Trophoblast cell (in vitro differentiated cells and primary cell): ENCODE measurements around the gene GJA5.

ENCODE experiments used
- DNase-seq, 2 donors: peaks; one replicate each; pipeline ENCODE4 v3.0.0-alpha.2; 2016
- H2AFZ ChIP-seq: 2 replicates; pipeline ENCODE4 v1.6.1; 2013; ENCODE audit warnings: low read length, moderate library complexity, mild to moderate bottlenecking; ENCODE audit not compliant: insufficient read depth, poor library complexity
- H2AK5ac ChIP-seq: 2 replicates; pipeline ENCODE4 v1.6.1; 2013; ENCODE audit warnings: mild to moderate bottlenecking, low read length
- H2BK120ac ChIP-seq: 2 replicates; pipeline ENCODE4 v1.6.1; 2013; ENCODE audit warnings: low read length, mild to moderate bottlenecking, moderate library complexity; ENCODE audit not compliant: insufficient read depth, poor library complexity
- H2BK12ac ChIP-seq: 2 replicates; pipeline ENCODE4 v1.6.1; 2013; ENCODE audit warnings: mild to moderate bottlenecking, low read length, moderate library complexity
- H2BK5ac ChIP-seq: 2 replicates; pipeline ENCODE4 v1.6.1; 2013; ENCODE audit warnings: low read length, low read depth, moderate library complexity, mild to moderate bottlenecking; ENCODE audit not compliant: poor library complexity
- H3K14ac ChIP-seq: 2 replicates; pipeline ENCODE4 v1.6.1; 2013; ENCODE audit warnings: mild to moderate bottlenecking, low read length
- H3K18ac ChIP-seq: 2 replicates; pipeline ENCODE4 v1.6.1; 2013; ENCODE audit warnings: mild to moderate bottlenecking, low read length
- H3K23ac ChIP-seq: 2 replicates; pipeline ENCODE4 v1.6.1; 2013; ENCODE audit warnings: low read length
- H3K27ac ChIP-seq: 2 replicates; pipeline ENCODE4 v1.5.1; 2013; ENCODE audit warnings: low read depth, mild to moderate bottlenecking, inconsistent platforms, low read length, moderate library complexity
- H3K27me3 ChIP-seq: 2 replicates; pipeline ENCODE4 v1.6.1; 2013; ENCODE audit warnings: inconsistent platforms, mild to moderate bottlenecking, low read length, moderate library complexity; ENCODE audit not compliant: insufficient read depth
- H3K36me3 ChIP-seq, 2 experiments: 1 replicate in 1 of 2; 2 replicates in 1 of 2; pipeline ENCODE4 v1.6.1; 2013; ENCODE audit warnings: low read length in 2 of 2, mild to moderate bottlenecking in 2 of 2, moderate library complexity in 1 of 2; ENCODE audit not compliant: insufficient read depth in 2 of 2, control insufficient read depth in 1 of 2
- H3K4ac ChIP-seq: 2 replicates; pipeline ENCODE4 v1.6.1; 2013; ENCODE audit warnings: low read depth, mild to moderate bottlenecking, low read length, moderate library complexity
- H3K4me1 ChIP-seq, 2 experiments: 1 replicate in 1 of 2; 2 replicates in 1 of 2; pipeline ENCODE4 v1.6.1; 2013; ENCODE audit warnings: low read length in 2 of 2, mild to moderate bottlenecking in 2 of 2, moderate library complexity in 1 of 2; ENCODE audit not compliant: insufficient read depth in 2 of 2, control insufficient read depth in 1 of 2
- H3K4me2 ChIP-seq: 2 replicates; pipeline ENCODE4 v1.6.1; 2013; ENCODE audit warnings: inconsistent platforms, mild to moderate bottlenecking, low read length, moderate library complexity
- H3K4me3 ChIP-seq: 2 replicates; pipeline ENCODE4 v1.5.1; 2013; ENCODE audit warnings: mild to moderate bottlenecking, low read depth, low read length, inconsistent platforms
- H3K79me1 ChIP-seq: one replicate; pipeline ENCODE4 v1.6.1; 2013; ENCODE audit warnings: low read length
- H3K79me2 ChIP-seq: 2 replicates; pipeline ENCODE4 v1.6.1; 2013; ENCODE audit warnings: low read length, mild to moderate bottlenecking; ENCODE audit not compliant: control insufficient read depth, insufficient read depth, poor library complexity
- H3K9ac ChIP-seq: 2 replicates; pipeline ENCODE4 v1.6.1; 2013; ENCODE audit warnings: mild to moderate bottlenecking, low read length
- H3K9me3 ChIP-seq: 2 replicates; pipeline ENCODE4 v1.6.1; 2013; ENCODE audit warnings: low read depth, mild to moderate bottlenecking, control low read depth, inconsistent platforms, low read length; ENCODE audit not compliant: insufficient read depth
- H4K12ac ChIP-seq: 2 replicates; pipeline ENCODE4 v1.6.1; 2013; ENCODE audit warnings: low read depth, mild to moderate bottlenecking, low read length, moderate library complexity
- H4K8ac ChIP-seq: 2 replicates; pipeline ENCODE4 v1.6.1; 2013; ENCODE audit warnings: low read depth, mild to moderate bottlenecking, low read length, moderate library complexity
- H4K91ac ChIP-seq: one replicate; pipeline ENCODE4 v1.6.1; 2013; ENCODE audit warnings: low read depth, mild to moderate bottlenecking, low read length, moderate library complexity
- WGBS: extraction: QIAGEN DNeasy Blood & Tissue Kit; methylation state at CpG from one replicate; pipeline ENCODE4 v1.1.7; 2013; ENCODE audit warnings: missing lambda C conversion rate; ENCODE audit not compliant: insufficient read length, insufficient coverage; ENCODE audit errors: extremely low coverage; 5-methylcytosine and 5-hydroxymethylcytosine counted together

The GJA5 gene

GRCh38 chr1:147738739-147739476, 21.5 kb downstream of the GJA5 start:
- Histone ChIP-seq H3K27ac (no peak overlapping the region), H3K4me1 (no peaks in the 10 kb centered on the region), H3K79me2 (no peaks in the 10 kb centered on the region), H4K12ac (no peak overlapping the region), H3K23ac (no peak overlapping the region), H3K4me2 (no peak overlapping the region), H3K18ac (no peak overlapping the region), H4K8ac (no peak overlapping the region), H3K9me3 (no peaks in the 10 kb centered on the region), H2BK120ac (no peak overlapping the region), H3K79me1 (no peaks in the 10 kb centered on the region), H2AFZ (no peak overlapping the region), H3K27me3 (no peaks in the 10 kb centered on the region), H3K4ac (no peak overlapping the region), H3K14ac (no peak overlapping the region), H4K91ac (no peak overlapping the region), H2BK12ac (no peak overlapping the region), H3K4me3 (no peak overlapping the region), H2BK5ac (no peak overlapping the region), H3K9ac (no peak overlapping the region), H3K36me3 (no peaks in the 10 kb centered on the region), H2AK5ac (no peak overlapping the region)
- WGBS: no CpG with 5 or more reads among the region's 6 CpGs
- DNase-seq: no peak

DNA sequence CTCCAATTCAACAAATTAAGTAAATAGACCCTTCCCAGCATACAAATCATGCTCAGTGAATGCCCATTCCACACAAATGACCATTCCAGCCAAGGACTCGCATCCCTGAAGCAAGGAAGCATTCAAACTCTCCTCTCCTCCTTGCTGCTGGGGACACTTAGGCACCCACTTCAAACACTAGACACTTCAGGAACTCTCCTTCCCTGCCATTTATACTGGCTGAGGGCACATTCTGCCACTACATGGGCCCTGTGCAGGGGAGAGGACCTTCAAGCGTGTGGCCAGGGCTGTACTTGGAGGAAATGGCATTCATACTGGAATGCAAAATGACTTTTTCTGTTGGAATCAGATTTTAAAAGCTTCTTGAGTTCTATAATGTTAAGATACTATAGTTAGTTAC, 22.3 kb downstream of the GJA5 start:
- Histone ChIP-seq H2AFZ (no peak overlapping the region), H3K18ac (no peak overlapping the region), H3K79me1 (no peaks in the 10 kb centered on the region), H3K9ac (no peak overlapping the region), H2BK120ac (no peak overlapping the region), H4K91ac (no peak overlapping the region), H3K36me3 (no peaks in the 10 kb centered on the region), H3K4me1 (no peaks in the 10 kb centered on the region), H2BK12ac (no peak overlapping the region), H3K23ac (no peak overlapping the region), H3K4me2 (no peak overlapping the region), H3K9me3 (no peaks in the 10 kb centered on the region), H3K14ac (no peak overlapping the region), H4K8ac (no peak overlapping the region), H3K27ac (no peak overlapping the region), H4K12ac (no peak overlapping the region), H2AK5ac (no peak overlapping the region), H3K4me3 (no peak overlapping the region), H3K4ac (no peak overlapping the region), H3K27me3 (no peaks in the 10 kb centered on the region), H3K79me2 (no peaks in the 10 kb centered on the region), H2BK5ac (no peak overlapping the region)
- no CpG with 5 or more reads among the region's 2 CpGs for WGBS
- DNase-seq: no peak

DNA sequence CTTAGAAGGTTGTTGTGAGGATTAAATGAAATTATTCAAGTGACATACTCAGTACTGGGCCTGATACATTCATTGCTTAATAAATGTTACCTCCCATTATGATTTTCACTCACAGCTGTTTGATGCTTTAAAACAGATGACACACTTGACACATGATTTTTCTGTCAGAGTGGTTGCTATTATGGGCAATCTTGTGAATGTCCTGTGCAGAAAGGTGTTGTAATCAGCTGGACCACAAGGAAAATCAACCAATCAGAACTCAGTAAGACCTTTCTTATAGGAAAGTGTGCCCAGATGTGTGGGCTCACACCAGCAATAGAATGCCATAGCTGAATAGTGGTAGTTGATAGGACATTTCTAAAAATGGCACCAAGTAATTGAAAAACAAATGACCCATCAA, 23.5 kb downstream of the GJA5 start:
- no peak overlapping the region for H3K4ac ChIP-seq
- no peaks in the 10 kb centered on the region for H3K36me3 ChIP-seq
- no peaks in the 10 kb centered on the region for H3K9me3 ChIP-seq
- H3K79me2 ChIP-seq: no peaks in the 10 kb centered on the region
- H2BK5ac ChIP-seq: no peak overlapping the region
- no peak overlapping the region for H2BK120ac ChIP-seq
- H3K4me1 ChIP-seq: no peaks in the 10 kb centered on the region
- no peak overlapping the region for H4K8ac ChIP-seq
- no peak overlapping the region for H3K23ac ChIP-seq
- no peaks in the 10 kb centered on the region for H3K27me3 ChIP-seq
- H4K12ac ChIP-seq: no peak overlapping the region
- no peak overlapping the region for H2AK5ac ChIP-seq
- H3K4me3 ChIP-seq: no peak overlapping the region
- H3K14ac ChIP-seq: no peak overlapping the region
- H2AFZ ChIP-seq: no peak overlapping the region
- H3K4me2 ChIP-seq: no peak overlapping the region
- DNase-seq: no peak
- no peak overlapping the region for H3K18ac ChIP-seq
- no peak overlapping the region for H2BK12ac ChIP-seq
- H3K79me1 ChIP-seq: no peaks in the 10 kb centered on the region
- no peak overlapping the region for H3K27ac ChIP-seq
- H3K9ac ChIP-seq: no peak overlapping the region
- H4K91ac ChIP-seq: no peak overlapping the region

DNA sequence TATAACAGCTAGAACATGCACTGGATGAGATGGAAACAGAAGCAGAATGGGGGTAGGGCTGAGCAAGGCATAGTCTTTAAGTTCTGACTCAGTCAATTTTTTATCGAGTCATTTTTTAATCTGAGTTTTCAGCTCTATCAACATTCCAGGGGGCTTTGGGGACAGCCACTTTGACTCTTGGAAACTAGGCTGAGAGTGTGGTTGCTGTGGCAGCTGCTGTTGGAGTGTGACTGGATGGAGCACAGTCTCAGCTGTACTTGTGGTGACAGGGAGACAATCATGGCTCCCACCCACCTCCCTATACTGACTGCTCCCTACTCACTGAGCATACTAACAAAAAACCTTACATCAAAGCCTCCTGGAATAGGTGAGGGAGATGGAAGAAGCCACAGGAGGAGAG, 25.0 kb downstream of the GJA5 start:
- WGBS: no CpG with 5 or more reads among the region's 1 CpG

More for the DNA sequence above, 25.0 kb downstream of the GJA5 start:
- Histone ChIP-seq H4K91ac (no peak overlapping the region), H2BK12ac (no peak overlapping the region), H3K79me2 (no peaks in the 10 kb centered on the region), H3K79me1 (no peaks in the 10 kb centered on the region), H3K4me2 (no peak overlapping the region), H4K8ac (no peak overlapping the region), H3K27ac (no peak overlapping the region), H3K27me3 (no peaks in the 10 kb centered on the region), H2BK5ac (no peak overlapping the region), H4K12ac (no peak overlapping the region), H3K4me3 (no peak overlapping the region), H3K18ac (no peak overlapping the region), H3K9ac (no peak overlapping the region), H3K4ac (no peak overlapping the region), H3K9me3 (no peaks in the 10 kb centered on the region), H2AK5ac (no peak overlapping the region), H3K36me3 (no peaks in the 10 kb centered on the region), H2AFZ (no peak overlapping the region), H3K4me1 (no peaks in the 10 kb centered on the region), H3K23ac (no peak overlapping the region), H3K14ac (no peak overlapping the region), H2BK120ac (no peak overlapping the region)
- no peak for DNase-seq
